Measurements from ENCODE around the gene NACC1. TPM values are rescaled to one million over a fixed set of nuclear protein-coding genes. Genes with fewer than 3 reads are reported as not detected.

Gene NACC1
- total and polyA plus RNA-seq, 2 of the 13 experiments (the other 11 are each of a cell fraction or from before 2014, with no cell fraction given) = 31.8 to 42.3 TPM

- no peak for TF ChIP-seq SNAPC4 (CRISPR knock-in tag; IDR thresholded peaks at IDR 0.05)
- no peak for TF ChIP-seq ZNF776 (CRISPR knock-in tag; IDR thresholded peaks at IDR 0.05)
- TF ChIP-seq ZNF770 (CRISPR knock-in tag; IDR thresholded peaks at IDR 0.05) = 0 out of 2 replicates have a peak, but pooled peaks have one; percentile 22
- TF ChIP-seq TIGD3 (CRISPR knock-in tag; IDR thresholded peaks at IDR 0.05; ENCODE audit: borderline replicate concordance) = no peak
- TF ChIP-seq RARG (CRISPR knock-in tag; IDR thresholded peaks at IDR 0.05; ENCODE audit: low read depth) = no peak
- no peak for TF ChIP-seq ZNF10 (CRISPR knock-in tag; IDR thresholded peaks at IDR 0.05; ENCODE audit: borderline replicate concordance, low read depth)
- 0 out of 2 replicates have a peak, but pooled peaks have one; percentile 48 for TF ChIP-seq ATF5 (CRISPR knock-in tag; IDR thresholded peaks at IDR 0.05; ENCODE audit: low read depth)
- TF ChIP-seq TBX2 (CRISPR knock-in tag; IDR thresholded peaks at IDR 0.05; ENCODE audit: borderline replicate concordance) = peak; percentile 75
- peak; percentile 79 for TF ChIP-seq KDM2A (CRISPR knock-in tag; IDR thresholded peaks at IDR 0.05; ENCODE audit: borderline replicate concordance, low read depth)
- no peak for TF ChIP-seq FOXP1 (IDR thresholded peaks at IDR 0.05)
- TF ChIP-seq FOXP1 (CRISPR knock-in tag; IDR thresholded peaks at IDR 0.05) = no peak
- TF ChIP-seq MED13 (CRISPR knock-in tag; IDR thresholded peaks at IDR 0.05) = peak; percentile 72
- no peak for TF ChIP-seq GATA4 (IDR thresholded peaks at IDR 0.05; ENCODE audit: borderline replicate concordance, low read depth)
- TF ChIP-seq ZBTB20 (CRISPR knock-in tag; IDR thresholded peaks at IDR 0.05; ENCODE audit: borderline replicate concordance, low read depth) = no peak; the same call in 1 of the 2 replicates
- TF ChIP-seq ZBTB42 (CRISPR knock-in tag; IDR thresholded peaks at IDR 0.05) = no peak
- TF ChIP-seq ZIK1 (CRISPR knock-in tag; IDR thresholded peaks at IDR 0.05; ENCODE audit: borderline replicate concordance, low read depth) = no peak
- 0 out of 2 replicates have a peak, but pooled peaks have one; percentile 58 for TF ChIP-seq ZNF614 (CRISPR knock-in tag; IDR thresholded peaks at IDR 0.05; ENCODE audit: borderline replicate concordance)
- TF ChIP-seq ZNF275 (CRISPR knock-in tag; IDR thresholded peaks at IDR 0.05; ENCODE audit: borderline replicate concordance) = no peak
Measured at GRCh38 chr19:13116282-13117175, 1.5 kb upstream of the NACC1 start, which contains the start of gene TRMT1 (continued).

Data from HepG2 (cell line).